ENCODE data around the gene CAMK1D. TPM values are rescaled to one million over a fixed set of nuclear protein-coding genes. Genes with fewer than 3 reads are reported as not detected.

The CAMK1D gene
- total and polyA plus RNA-seq, 2 experiments from 2014 or later, result 4.6 to 7.2 TPM

- no peak for TF ChIP-seq CTCF (conservative IDR thresholded peaks at IDR 0.05; ENCODE audit: low read depth in 2 of 2)
Observed at GRCh38 chr10:12709521-12709963, 360.2 kb downstream of the CAMK1D start (continued).

GRCh38 chr10:12710157-12710556 lies 360.8 kb downstream of the CAMK1D start:
- Mint-ChIP-seq H3K27me3 (ENCODE audit: insufficient read depth, low read depth, poor library complexity) (peaks cover 10% of the 10 kb centered on the region), H3K4me3 (no peak overlapping the region), H3K27ac (no peak overlapping the region), H3K9me3 (no peaks in the 10 kb centered on the region), H3K4me1 (peaks cover 41% of the 10 kb centered on the region), H3K36me3 (ENCODE audit: low read depth) (no peaks in the 10 kb centered on the region)
- no peak for DNase-seq (ENCODE audit: low spot score)
- no peak for ATAC-seq
- Histone ChIP-seq H3K36me3 (ENCODE audit: insufficient read depth) (no peaks in the 10 kb centered on the region), H3K4me2 (no peak overlapping the region), H3K4me3 (no peak overlapping the region), H2AFZ (no peak overlapping the region), H3K79me2 (replicated peaks; ENCODE audit: insufficient read depth) (no peaks in the 10 kb centered on the region), H4K20me1 (replicated peaks; ENCODE audit: insufficient read depth) (no peaks in the 10 kb centered on the region), H3K9me2 (ENCODE audit: insufficient read depth) (no peaks in the 10 kb centered on the region), H3K27me3 (ENCODE audit: insufficient read depth) (no peaks in the 10 kb centered on the region), H3K27ac (ENCODE audit: low read depth) (no peak overlapping the region), H3F3A (replicated peaks; ENCODE audit: low read depth) (no peaks in the 10 kb centered on the region), H3K4me1 (ENCODE audit: insufficient read depth) (peaks cover 18% of the 10 kb centered on the region)
- TF ChIP-seq ZNF114 (CRISPR knock-in tag; IDR thresholded peaks at IDR 0.05) (no peak), NANOG (IDR thresholded peaks at IDR 0.05; ENCODE audit: borderline replicate concordance) (no peak), EZH2phosphoT487 (IDR thresholded peaks at IDR 0.05; ENCODE audit: unreplicated experiment) (no peak), ZNF331 (CRISPR knock-in tag; IDR thresholded peaks at IDR 0.05; ENCODE audit: low read depth) (no peak)

GRCh38 chr10:12710594-12711349 lies 361.4 kb downstream of the CAMK1D start:
- Mint-ChIP-seq H3K4me3 (no peak overlapping the region), H3K27ac (peak overlapping the region; percentile 85; the same call in 1 of the 2 replicates), H3K36me3 (ENCODE audit: low read depth) (no peaks in the 10 kb centered on the region), H3K27me3 (ENCODE audit: insufficient read depth, low read depth, poor library complexity) (peaks cover 10% of the 10 kb centered on the region), H3K4me1 (peaks cover 41% of the 10 kb centered on the region), H3K9me3 (no peaks in the 10 kb centered on the region)
- Histone ChIP-seq H3K4me2 (no peak overlapping the region), H3K27me3 (ENCODE audit: insufficient read depth) (no peaks in the 10 kb centered on the region), H4K20me1 (replicated peaks; ENCODE audit: insufficient read depth) (no peaks in the 10 kb centered on the region), H3K27ac (ENCODE audit: low read depth) (no peak overlapping the region), H3K36me3 (ENCODE audit: insufficient read depth) (no peaks in the 10 kb centered on the region), H3K79me2 (replicated peaks; ENCODE audit: insufficient read depth) (no peaks in the 10 kb centered on the region), H2AFZ (no peak overlapping the region; the same call in 1 of the 2 replicates), H3K4me3 (no peak overlapping the region), H3K9me2 (ENCODE audit: insufficient read depth) (no peaks in the 10 kb centered on the region), H3F3A (replicated peaks; ENCODE audit: low read depth) (no peaks in the 10 kb centered on the region), H3K4me1 (ENCODE audit: insufficient read depth) (peaks cover 18% of the 10 kb centered on the region)
- peak; percentile 84 for DNase-seq (ENCODE audit: low spot score)
- peak; percentile 95 to 96 for TF ChIP-seq CTCF (conservative IDR thresholded peaks at IDR 0.05; ENCODE audit: low read depth in 2 of 2)
- TF ChIP-seq EZH2phosphoT487 (IDR thresholded peaks at IDR 0.05; ENCODE audit: unreplicated experiment), result no peak
- no peak for TF ChIP-seq ZNF331 (CRISPR knock-in tag; IDR thresholded peaks at IDR 0.05; ENCODE audit: low read depth)
- ATAC-seq, result peak; percentile 83
